Astrocyte of the spinal cord (primary cell): ENCODE data around the gene HEPACAM2.

Source experiments
- DNase-seq: peaks from one replicate; pipeline ENCODE4 v3.0.0; 2011; ENCODE audit warnings: low read depth, low spot score
- H3K4me3 ChIP-seq: 2 replicates; pipeline ENCODE4 v1.5.1; 2011; ENCODE audit warnings: low read depth, mild to moderate bottlenecking, low read length, moderate library complexity
- in situ Hi-C: cut with HindIII; loops from 2 replicates; pipeline ENCODE4 v1.10.0; 2017; ENCODE audit warnings: low sequenced_read_pairs
- TF ChIP-seq, protein P1 (sequence below): IDR thresholded peaks from 2 replicates; pipeline ENCODE4 v1.5.1; 2012; ENCODE audit warnings: low read depth, mild to moderate bottlenecking, low read length, inconsistent platforms

HEPACAM2 gene

DNA sequence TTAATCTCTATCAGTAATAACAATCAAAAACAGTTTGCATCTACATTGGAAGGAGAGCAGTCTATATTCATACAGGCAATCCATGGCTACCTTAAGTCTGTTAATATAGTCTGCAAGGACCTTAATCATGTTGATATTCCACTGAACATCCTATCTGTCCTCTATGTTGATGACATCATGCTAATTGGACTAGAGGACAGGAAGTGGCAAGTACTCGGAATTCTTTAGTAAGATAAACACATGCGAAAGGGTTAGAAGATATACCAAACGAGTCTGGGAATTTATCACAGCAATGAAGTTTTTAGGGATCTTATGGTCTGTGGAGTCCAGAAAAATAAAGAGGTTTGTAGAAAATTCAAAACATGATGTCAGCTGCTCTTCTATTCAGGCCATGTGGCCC is 66.8 kb downstream of the HEPACAM2 start:
- TF ChIP-seq, protein P1, sequence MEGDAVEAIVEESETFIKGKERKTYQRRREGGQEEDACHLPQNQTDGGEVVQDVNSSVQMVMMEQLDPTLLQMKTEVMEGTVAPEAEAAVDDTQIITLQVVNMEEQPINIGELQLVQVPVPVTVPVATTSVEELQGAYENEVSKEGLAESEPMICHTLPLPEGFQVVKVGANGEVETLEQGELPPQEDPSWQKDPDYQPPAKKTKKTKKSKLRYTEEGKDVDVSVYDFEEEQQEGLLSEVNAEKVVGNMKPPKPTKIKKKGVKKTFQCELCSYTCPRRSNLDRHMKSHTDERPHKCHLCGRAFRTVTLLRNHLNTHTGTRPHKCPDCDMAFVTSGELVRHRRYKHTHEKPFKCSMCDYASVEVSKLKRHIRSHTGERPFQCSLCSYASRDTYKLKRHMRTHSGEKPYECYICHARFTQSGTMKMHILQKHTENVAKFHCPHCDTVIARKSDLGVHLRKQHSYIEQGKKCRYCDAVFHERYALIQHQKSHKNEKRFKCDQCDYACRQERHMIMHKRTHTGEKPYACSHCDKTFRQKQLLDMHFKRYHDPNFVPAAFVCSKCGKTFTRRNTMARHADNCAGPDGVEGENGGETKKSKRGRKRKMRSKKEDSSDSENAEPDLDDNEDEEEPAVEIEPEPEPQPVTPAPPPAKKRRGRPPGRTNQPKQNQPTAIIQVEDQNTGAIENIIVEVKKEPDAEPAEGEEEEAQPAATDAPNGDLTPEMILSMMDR: no peak
- H3K4me3 ChIP-seq: no peak overlapping the region
- in situ Hi-C loops: no loop called here
- DNase-seq: no peak

- DNase-seq: peak; percentile 22
- TF ChIP-seq, protein P1: no peak
- in situ Hi-C loops: no loop called here
- H3K4me3 ChIP-seq: no peak overlapping the region
Observed at GRCh38 chr7:93156884-93157283, 69.4 kb downstream of the HEPACAM2 start.

- no peak overlapping the region for H3K4me3 ChIP-seq
- DNase-seq: peak; percentile 32
- TF ChIP-seq, protein P1: no peak
- in situ Hi-C loops: no loop called here
Observed at GRCh38 chr7:93150200-93150835, 76.0 kb downstream of the HEPACAM2 start.

- in situ Hi-C loops: no loop called here
- DNase-seq: no peak
- TF ChIP-seq, protein P1: no peak
- no peak overlapping the region for H3K4me3 ChIP-seq
Observed at GRCh38 chr7:93148727-93149126, 77.5 kb downstream of the HEPACAM2 start.

GRCh38 chr7:93148144-93148543 is 78.1 kb downstream of the HEPACAM2 start, which contains the start of gene SAMD9L:
Gene SAMD9L, minus strand, starts transcription at chr7:93148385. Its CDS starts 12,414 bp downstream, at chr7:93135971.
- in situ Hi-C loops: no loop called here
- DNase-seq: peak; percentile 24
- H3K4me3 ChIP-seq: peak within 1 kb of the TSS; percentile 25
- TF ChIP-seq, protein P1: no peak

DNA sequence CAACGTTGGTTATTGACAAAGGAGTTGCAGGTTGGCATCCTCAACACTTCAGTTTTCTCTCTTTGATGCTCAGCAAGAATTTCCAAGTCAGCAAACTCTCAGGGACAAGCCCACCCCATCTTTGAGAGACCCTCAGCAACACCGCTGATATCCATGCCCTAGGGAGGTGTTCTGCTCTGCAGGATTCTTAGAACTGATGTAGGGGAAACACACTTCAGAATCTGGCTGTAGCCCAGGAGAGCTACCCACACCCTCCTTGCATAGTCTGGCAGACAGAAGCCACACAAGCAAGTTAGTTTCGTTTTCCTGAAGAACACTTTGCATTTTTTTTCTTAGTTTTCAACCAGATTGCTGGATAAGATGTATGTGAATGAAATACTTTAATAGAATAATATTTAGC is 78.9 kb downstream of the HEPACAM2 start:
- H3K4me3 ChIP-seq: peak overlapping the region; percentile 25
- peak; percentile 61 for DNase-seq
- TF ChIP-seq, protein P1: no peak
- in situ Hi-C loops: no loop called here
